Suprapubic skin (tissue), 3 donors: ENCODE data around the gene ASZ1.

ENCODE experiments used
- CTCF ChIP-seq, 2 donors: fragments of 200-600 bp in 1 of 2; fragments of 450-650 bp in 1 of 2; sonication (generic) in 1 of 2; IDR thresholded peaks; one replicate each; pipeline ENCODE4 v1.5.1; 2016 to 2019; ENCODE audit warnings: antibody characterized with exemption in 2 of 2, mild to moderate bottlenecking in 1 of 2, moderate library complexity in 1 of 2
- EP300 ChIP-seq: sonication (generic); formaldehyde crosslinking; IDR thresholded peaks from one replicate; pipeline ENCODE4 v1.6.1; 2017; ENCODE audit warnings: antibody characterized with exemption

GRCh38 chr7:117427258-117427701 lies at the start of gene ASZ1:
- TF ChIP-seq CTCF (IDR thresholded peaks at IDR 0.05) (no peak), EP300 (no peak)
